Suppressor macrophage treated with lipopolysaccharide for 1 hour (primary cell): ENCODE data around the gene SLC22A4.
A peak's percentile ranks its signal among the peaks of the same experiment; 100 is the strongest.

ENCODE experiments used
- DNase-seq, 3 donors: peaks; one replicate each; pipeline ENCODE4 v3.0.0-alpha.2; 2020 to 2022

SLC22A4 gene

GRCh38 chr5:132293992-132294727 lies at the start of gene SLC22A4:
Gene SLC22A4, plus strand, starts transcription at chr5:132294394. Its CDS starts 223 bp downstream, at chr5:132294617.
- DNase-seq, result peak; percentile 97 to 99 (median 97)

- DNase-seq, result no peak
Observed at GRCh38 chr5:132245593-132245992, 48.6 kb upstream of the SLC22A4 start.

GRCh38 chr5:132246806-132247205 lies 47.4 kb upstream of the SLC22A4 start:
- no peak for DNase-seq

DNA sequence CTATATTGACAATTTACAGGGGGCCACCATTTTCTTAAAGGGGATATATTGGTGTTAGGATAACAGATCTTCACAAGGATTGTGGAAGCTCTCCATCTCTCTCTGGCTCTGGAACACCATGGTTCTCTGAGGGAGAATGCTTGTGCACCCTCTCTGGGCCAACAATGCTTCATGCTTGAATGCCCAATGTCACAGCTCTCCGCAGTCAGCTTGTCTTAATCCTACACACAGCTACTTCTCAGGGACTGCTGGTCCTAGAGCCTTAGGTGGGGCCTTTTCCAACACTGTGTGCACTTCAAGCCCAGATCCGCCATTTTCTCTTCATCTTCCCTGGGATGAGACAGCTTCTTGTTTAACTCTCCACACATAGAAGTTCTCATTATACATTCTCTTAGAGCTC lies 43.6 kb upstream of the SLC22A4 start:
- no peak for DNase-seq

GRCh38 chr5:132251220-132251725 lies 42.9 kb upstream of the SLC22A4 start:
- peak in 2 of 3 donors; percentile 17 to 20 for DNase-seq

DNA sequence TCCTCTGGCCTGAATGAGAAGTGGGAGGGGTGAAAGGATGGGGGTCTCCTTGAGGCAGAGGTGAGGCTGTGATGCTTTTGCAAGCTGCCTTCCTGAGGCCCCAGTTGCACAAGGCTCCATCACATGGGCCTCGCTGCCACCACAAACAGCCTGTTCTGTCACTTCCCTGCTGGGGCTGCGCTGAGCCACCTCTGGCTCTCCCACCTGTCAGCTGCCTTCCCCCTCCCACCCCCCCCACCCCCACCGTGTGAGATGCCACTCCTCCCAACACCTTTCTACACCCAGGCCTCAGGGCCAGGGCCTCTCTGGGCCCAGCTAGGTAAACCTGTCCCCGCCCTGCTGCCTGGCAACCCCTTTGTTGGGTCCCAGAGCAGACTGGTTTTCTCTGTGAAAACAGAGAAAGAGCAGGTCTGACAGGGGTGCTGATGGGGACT lies 41.2 kb upstream of the SLC22A4 start:
- DNase-seq, result no peak

DNA sequence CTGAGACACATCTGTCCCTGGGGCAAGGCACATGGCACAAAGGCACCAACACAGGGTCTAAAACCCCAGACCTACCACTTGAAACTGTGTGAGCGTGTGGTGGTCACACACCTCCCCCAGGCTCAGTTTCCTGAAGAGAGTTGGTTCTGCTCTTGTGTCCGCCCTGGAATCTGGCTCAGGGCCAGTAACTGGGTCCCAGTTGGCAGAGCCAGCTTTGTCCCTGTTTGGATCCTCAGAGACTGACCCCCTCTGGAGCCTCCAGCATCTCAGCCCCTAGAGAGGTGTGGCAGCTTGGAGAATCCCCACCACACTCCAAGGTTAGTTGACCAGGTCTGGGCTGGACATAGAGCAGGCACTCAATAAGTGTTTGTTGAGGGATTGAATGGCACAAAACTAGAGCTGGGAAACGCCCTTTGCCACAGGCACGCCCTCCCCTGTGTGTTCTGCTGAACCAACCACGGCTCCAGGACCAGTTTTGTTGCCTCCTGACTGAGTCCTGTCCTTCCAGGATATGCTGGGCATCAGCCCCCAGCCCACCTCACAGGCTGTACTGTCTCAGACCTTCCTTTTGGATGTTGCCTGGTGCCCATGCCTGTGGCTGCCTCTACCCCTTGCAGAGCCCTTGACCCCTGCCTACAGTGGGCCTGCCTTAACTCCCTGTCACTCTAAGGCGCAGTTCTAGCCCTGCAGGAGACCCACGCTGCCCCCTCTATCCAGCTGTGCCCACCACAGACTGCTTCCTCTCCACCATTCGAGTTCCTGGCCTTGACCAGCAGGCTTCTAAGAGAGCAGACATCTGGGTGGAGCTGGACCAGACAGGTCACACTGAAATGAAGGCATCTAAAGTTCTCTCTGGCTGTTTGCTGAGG lies 40.5 kb upstream of the SLC22A4 start:
- no peak for DNase-seq

DNA sequence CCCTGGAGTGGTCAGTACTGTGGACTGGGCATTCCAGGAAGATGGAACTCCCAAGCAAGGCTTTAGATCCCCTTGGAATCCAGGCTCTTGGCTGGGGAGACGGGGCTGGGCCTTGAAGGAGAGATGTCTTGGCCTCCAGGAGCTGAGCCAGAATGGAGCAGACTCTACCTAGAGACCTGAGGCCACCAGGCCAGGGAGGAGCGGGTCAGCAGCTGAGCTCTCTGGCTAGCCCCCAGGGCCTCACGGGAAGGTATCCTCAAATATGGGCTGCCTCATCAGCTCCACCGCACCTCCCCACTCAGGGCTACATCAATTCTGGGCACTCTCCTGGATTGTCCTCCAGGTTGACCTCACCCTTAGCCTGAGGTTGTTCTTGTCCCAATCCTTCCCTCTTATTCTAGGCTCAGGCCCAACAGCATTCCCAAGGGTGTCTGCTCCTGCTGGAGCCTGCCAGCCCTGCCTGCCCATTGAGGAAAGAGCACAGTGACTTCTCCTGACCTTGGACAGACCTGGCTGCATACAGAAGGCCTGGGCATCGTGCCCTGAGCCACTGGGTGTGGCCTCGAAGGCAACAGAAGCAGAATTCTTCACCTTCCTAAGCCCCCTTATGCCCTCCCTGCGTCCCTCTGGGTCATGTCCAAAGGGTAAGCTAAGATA lies 39.7 kb upstream of the SLC22A4 start:
- DNase-seq, result no peak

DNA sequence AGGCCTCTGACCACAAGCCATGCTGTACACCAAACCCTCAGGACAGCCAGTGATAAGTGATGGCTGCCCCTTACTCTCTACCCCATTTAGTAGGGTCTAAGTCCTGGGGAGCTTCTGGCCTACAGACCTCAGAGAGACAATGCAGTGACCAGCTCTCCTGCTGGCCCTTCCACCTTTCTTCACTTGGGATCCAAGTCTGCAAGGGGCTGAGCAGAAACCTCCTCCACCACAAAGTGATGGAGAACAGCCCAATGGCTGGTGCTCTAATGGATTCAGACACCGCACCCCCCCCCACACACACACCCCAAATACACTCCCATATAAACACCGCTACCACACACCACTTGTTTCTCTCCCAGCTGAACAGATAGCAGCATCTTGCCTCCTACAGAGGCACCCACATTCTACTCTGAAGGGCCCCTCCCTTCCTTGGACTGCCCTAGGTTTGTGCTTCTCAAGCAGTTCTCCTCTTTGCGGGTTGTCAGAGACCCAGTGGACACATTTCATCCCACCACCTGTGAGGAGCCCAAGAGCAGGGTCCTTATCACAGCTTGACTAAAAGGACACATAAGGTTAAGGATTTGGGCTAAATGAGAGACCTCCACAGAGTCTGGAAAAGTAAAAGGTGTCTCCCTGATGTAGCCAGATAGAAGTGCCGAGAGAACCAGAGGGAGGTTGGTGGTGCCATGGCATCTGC lies 38.0 kb upstream of the SLC22A4 start:
- no peak for DNase-seq

GRCh38 chr5:132256783-132257130 lies 37.4 kb upstream of the SLC22A4 start:
- DNase-seq, result no peak

GRCh38 chr5:132257131-132258101 lies 36.8 kb upstream of the SLC22A4 start, which contains the start of gene PDLIM4:
Gene PDLIM4, plus strand, starts transcription at chr5:132257696. Its CDS starts 39 bp downstream, at chr5:132257735.
- DNase-seq, result peak in 1 of 3 donors; percentile 38

DNA sequence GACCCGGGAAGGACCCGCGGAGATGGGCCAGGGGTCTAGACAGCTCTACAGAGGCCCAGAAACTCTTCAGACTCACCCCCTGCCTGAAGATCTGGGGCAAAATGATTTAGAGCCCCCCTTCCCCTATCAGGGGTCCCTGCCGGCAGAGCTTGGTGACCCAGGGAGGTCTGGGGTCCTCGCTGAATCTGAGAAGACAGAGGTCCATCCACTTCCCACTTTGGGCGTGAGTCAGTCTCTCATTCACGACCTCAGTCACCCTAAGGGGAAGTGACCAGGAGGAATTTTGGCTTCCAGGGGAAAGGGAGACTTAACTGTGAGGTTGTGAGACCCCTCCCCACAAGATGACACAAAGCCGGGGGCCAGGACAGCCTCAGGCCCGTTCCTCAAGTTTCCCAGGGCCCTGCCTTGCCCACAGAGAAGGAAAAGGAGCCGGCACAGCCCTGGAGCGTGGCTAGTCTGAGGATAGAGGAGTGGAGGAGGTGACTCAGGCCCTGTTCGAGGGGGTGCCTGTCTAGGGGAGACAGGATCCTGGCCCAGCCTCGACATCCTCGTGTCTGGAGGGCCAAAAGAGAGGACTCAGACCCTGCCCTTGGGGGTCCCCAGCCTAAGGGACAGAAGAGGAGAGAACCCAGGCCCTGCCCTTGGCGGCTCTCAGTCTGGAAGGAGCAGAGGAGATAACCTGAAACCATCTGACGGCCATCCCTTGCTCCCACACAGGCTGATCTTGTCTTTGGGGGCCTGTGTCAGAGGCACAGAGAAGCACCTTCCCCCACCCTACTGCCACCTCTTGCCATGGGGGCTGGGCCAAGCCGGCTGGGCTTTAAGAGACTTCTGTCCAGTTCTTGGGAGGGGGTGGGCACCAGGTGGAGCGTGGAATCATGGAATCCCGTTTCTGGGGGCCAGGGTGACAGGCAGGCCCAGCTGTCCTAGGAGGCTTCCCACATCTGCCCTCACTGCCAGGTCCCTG lies 35.8 kb upstream of the SLC22A4 start:
- DNase-seq, result peak; percentile 72 to 79 (median 78)

DNA sequence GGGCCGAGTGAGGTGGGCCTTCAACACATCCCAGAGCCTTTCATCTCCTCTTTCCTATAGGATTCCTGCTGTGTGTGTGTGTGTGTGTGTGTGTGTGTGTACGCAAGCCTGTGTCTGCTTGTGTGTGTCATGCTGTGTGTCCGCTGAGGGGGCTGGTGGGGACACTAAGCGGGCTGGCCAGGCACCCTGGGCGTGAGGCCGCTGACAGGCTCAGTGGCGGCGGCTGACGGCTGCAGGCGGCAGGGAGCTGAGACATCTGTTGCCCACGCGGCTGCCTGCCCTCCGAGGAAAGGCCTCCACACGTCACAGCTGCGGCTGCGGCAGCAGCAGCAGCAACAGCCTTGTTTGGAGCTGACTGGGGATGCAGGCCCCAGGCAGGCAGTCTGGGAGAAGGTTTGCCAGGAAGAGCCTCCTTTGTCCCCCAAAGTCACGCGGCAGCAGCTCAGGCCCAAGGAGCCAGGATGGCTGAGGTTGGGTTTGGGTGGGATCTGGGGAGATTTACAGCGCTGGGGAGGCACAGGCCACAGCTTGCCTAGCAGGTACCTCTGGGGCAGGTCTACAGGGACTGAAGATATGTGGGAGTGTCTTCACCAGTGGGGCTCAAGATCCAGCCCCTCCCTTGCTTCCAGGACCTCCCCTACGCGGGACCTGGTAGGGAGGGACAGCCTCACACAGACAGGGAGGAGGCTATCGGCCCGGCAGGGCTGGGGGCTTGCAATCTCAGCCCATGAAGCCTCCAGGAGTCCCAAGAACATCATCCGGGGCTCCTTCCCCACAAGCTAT lies 34.9 kb upstream of the SLC22A4 start:
- DNase-seq, result no peak

DNA sequence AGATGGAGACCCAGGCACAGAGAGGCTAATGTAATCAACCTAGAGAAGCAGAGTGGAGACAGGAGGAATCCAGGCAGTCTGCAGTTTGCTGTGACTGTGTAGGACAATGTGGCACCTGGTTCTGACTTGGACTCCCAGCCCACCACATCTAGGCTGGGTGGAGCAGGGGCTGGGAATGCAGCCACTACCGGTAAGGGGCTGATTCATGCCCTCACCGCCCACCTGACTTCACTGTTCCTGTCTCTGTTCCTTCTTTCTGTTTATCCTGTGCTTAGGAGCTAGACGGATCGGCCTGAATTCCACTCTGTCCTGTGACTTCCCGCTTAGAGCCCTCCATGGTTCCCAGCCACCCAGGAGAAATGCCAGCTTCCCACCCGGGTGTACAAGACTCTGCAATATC lies 34.1 kb upstream of the SLC22A4 start:
- peak; percentile 31 to 51 (median 49) for DNase-seq

DNA sequence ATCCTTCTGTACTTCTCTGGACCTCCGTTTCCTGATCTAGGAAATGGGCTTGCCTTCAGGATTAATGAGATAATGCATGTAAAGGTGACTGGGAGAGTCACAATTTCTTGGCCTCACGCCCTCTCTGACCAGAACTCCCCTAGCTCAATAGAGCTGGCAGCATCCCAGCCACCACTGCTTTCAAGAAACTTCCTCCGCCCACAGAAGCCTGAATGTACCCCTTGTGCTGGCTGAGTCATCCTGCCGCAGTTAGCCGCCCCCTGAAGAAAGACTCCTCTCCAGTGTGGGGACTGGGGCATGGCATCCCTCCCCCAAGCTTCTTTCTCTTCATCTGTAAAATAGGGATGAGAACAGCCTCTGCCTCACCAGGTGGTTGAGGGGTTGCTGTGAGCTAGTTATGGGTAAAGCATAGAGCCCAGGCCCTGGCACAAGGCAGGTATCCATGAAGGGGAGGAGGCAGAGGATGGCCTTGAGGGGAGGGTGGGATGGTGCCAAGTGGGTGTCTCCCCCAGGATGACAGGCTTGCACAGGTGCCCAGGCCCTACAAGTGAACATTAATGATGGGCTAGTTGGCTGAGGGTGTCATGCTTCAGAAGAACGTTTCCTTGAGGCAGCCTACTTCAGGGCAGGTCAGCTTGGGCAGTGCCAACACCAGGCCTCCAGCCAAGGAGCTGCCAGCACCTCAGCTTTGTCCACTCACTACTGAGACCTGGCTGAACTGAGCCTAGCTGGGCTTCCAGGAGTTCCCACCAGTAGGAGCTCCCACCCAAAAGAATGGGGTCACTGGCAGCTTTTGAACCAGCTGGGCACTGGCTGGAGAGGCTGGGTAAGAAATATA lies 33.3 kb upstream of the SLC22A4 start:
- DNase-seq, result peak; percentile 92 to 94 (median 92)

DNA sequence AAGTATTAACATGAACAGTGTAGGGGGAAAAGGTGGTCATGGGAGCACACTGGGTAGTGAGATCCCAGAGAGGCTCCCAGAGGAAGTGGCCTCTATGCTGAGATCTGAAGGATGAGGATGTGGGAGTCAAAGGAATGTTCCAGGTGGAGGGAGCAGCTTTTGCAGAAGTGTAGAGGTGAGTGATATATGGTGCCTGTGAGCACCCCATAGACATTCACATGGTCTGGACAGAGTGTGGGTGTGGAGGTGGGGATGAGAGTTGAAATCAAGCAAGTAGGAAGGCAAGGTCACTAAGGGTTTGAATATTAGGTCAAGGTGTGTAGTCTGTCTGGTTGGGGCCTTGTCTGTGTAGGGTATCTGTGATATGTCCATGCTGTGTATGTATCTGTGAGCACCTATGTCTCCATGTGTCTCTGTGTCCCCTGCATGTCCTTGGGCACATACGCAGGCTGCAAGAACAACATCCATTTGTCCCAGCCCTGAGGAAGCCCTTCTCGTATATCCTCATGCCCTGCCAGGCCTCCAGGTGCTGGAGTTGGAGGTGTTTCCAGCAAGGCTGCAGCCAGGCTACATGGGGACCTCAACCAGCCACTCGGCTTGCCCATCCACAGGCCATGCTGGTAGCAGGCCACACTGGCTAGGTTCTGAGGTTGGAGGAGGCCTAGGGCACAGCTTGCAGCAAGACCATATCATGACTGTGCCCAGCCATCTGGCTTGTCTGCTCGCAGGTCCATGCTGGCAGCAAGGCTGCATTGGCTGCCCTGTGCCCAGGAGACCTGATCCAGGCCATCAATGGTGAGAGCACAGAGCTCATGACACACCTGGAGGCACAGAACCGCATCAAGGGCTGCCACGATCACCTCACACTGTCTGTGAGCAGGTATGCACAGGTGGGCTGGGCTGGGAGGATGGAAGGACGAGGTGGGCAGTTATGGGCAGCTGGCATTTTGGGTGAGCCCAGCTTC lies 32.0 kb upstream of the SLC22A4 start:
- no peak for DNase-seq
